ENCODE results near the gene OVAAL. TPM values are rescaled to one million over a fixed set of nuclear protein-coding genes. Genes with fewer than 3 reads are reported as not detected.

OVAAL gene
- total and polyA plus RNA-seq, 2 donors (not counting 1 experiment from before 2014, with no cell fraction given): not detected

GRCh38 chr1:180571060-180571831 is 12.5 kb downstream of the OVAAL start:
- Mint-ChIP-seq H3K27ac (no peak overlapping the region), H3K4me3 (no peak overlapping the region), H3K4me1 (no peaks in the 10 kb centered on the region), H3K27me3 (peaks cover 48% of the 10 kb centered on the region), H3K9me3 (ENCODE audit: insufficient read depth) (no peaks in the 10 kb centered on the region)
- CTCF ChIA-PET: no interaction called here
- 79% methylated on average over 2 of the region's 5 CpGs for WGBS (ENCODE audit: insufficient coverage)
- intact Hi-C loops (cut with micrococcal nuclease): no loop called here
- Histone ChIP-seq H3K79me2 (ENCODE audit: control insufficient read depth, insufficient read depth, low read length) (no peaks in the 10 kb centered on the region), H3K4me1 (ENCODE audit: control insufficient read depth in 2 of 2, insufficient read depth in 2 of 2, low read length in 2 of 2) (no peaks in the 10 kb centered on the region), H3K4me2 (replicated peaks; ENCODE audit: low read depth, low read length, poor library complexity, severe bottlenecking) (no peak overlapping the region), H3K36me3 (replicated peaks in 1 of 2; ENCODE audit: control extremely low read depth in 1 of 2, control insufficient read depth in 1 of 2, extremely low read depth in 1 of 2, insufficient read depth in 2 of 2, low read length in 1 of 2) (no peaks in the 10 kb centered on the region), H3K27me3 (replicated peaks in 1 of 4; ENCODE audit: control extremely low read depth in 1 of 4, control insufficient read depth in 3 of 4, insufficient read depth in 4 of 4, low read length in 3 of 4) (no peaks in the 10 kb centered on the region), H3K4me3 (ENCODE audit: control extremely low read depth in 1 of 5, extremely low read depth in 1 of 5, insufficient read depth in 1 of 5, low read depth in 2 of 5, low read length in 4 of 5) (no peak overlapping the region), H3K27ac (ENCODE audit: low read length in 2 of 2) (no peak overlapping the region), H3K9ac (ENCODE audit: low read length) (no peak overlapping the region), H2AFZ (ENCODE audit: insufficient read depth, low read depth, low read length, poor library complexity, severe bottlenecking) (no peak overlapping the region), H4K20me1 (ENCODE audit: control insufficient read depth, insufficient read depth, low read length, poor library complexity, severe bottlenecking) (no peaks in the 10 kb centered on the region), H3K9me3 (ENCODE audit: control extremely low read depth in 1 of 3, control insufficient read depth in 2 of 3, insufficient read depth in 1 of 3, low read length in 2 of 3) (no peaks in the 10 kb centered on the region)
- no peak for ATAC-seq (ENCODE audit: low read depth)
- no peak for DNase-seq
- TF ChIP-seq EZH2 (IDR thresholded peaks at IDR 0.05; ENCODE audit: borderline replicate concordance, insufficient read depth, low read depth, low read length, poor library complexity, severe bottlenecking): no peak
- no peak for TF ChIP-seq CTCF (IDR thresholded peaks at IDR 0.05)
- POLR2A ChIA-PET: no interaction called here

DNA sequence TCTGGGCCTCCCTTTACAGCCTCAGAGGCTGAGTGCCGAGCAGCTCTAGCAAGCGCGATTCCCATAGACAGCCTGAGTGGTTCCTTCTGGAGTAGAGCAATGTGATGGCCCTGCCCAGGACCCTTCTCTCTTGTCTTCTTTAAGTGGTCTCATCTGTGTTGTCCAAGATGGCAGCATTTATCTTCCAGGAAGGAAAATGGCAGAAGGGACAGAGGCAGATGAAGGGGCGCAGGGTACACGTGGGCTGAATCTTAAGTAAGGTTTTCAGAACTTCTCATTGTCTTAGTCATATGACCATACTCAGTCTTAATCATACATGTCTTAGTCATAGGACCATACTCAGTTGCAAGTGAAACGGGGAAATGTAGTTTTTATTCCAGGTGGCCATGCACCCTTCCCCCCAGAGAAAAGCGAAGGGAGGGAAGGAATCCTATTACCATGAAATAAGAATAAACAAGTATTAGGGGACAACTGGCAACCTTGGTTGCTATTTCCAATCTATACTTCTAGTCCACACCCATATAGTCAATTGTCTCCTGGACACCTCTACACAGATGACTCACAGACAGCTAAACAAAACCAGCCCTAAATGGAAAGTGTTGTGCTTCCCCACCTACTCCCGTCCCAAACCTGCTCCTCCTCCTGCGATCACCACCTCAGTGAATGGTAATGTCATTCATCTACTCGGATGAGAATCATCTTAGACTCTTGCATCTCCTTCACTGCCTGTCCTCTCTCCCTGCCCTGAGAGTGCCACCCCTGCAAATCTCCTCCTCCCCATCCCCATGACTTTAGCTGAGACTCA is 13.3 kb downstream of the OVAAL start:
- intact Hi-C loops (cut with micrococcal nuclease): no loop called here
- Mint-ChIP-seq H3K27me3 (peaks cover 49% of the 10 kb centered on the region), H3K9me3 (ENCODE audit: insufficient read depth) (no peaks in the 10 kb centered on the region), H3K4me3 (no peak overlapping the region), H3K4me1 (no peaks in the 10 kb centered on the region), H3K27ac (no peak overlapping the region)
- H3K27me3 ChIP-seq (replicated peaks in 1 of 4; ENCODE audit: control extremely low read depth in 1 of 4, control insufficient read depth in 3 of 4, insufficient read depth in 4 of 4, low read length in 3 of 4): no peaks in the 10 kb centered on the region
- CTCF ChIA-PET: no interaction called here
- H3K4me1 ChIP-seq (ENCODE audit: control insufficient read depth in 2 of 2, insufficient read depth in 2 of 2, low read length in 2 of 2): no peaks in the 10 kb centered on the region
- no peak overlapping the region for H2AFZ ChIP-seq (ENCODE audit: insufficient read depth, low read depth, low read length, poor library complexity, severe bottlenecking)
- H3K27ac ChIP-seq (ENCODE audit: low read length in 2 of 2): no peak overlapping the region
- H3K4me2 ChIP-seq (replicated peaks; ENCODE audit: low read depth, low read length, poor library complexity, severe bottlenecking): no peak overlapping the region
- no peak overlapping the region for H3K4me3 ChIP-seq (ENCODE audit: control extremely low read depth in 1 of 5, extremely low read depth in 1 of 5, insufficient read depth in 1 of 5, low read depth in 2 of 5, low read length in 4 of 5)
- H3K79me2 ChIP-seq (ENCODE audit: control insufficient read depth, insufficient read depth, low read length): no peaks in the 10 kb centered on the region
- H4K20me1 ChIP-seq (ENCODE audit: control insufficient read depth, insufficient read depth, low read length, poor library complexity, severe bottlenecking): no peaks in the 10 kb centered on the region
- ATAC-seq (ENCODE audit: low read depth) (no peak), DNase-seq (no peak)
- no peaks in the 10 kb centered on the region for H3K9me3 ChIP-seq (ENCODE audit: control extremely low read depth in 1 of 3, control insufficient read depth in 2 of 3, insufficient read depth in 1 of 3, low read length in 2 of 3)
- TF ChIP-seq CTCF (IDR thresholded peaks at IDR 0.05): no peak
- TF ChIP-seq EZH2 (IDR thresholded peaks at IDR 0.05; ENCODE audit: borderline replicate concordance, insufficient read depth, low read depth, low read length, poor library complexity, severe bottlenecking): no peak
- H3K36me3 ChIP-seq (replicated peaks in 1 of 2; ENCODE audit: control extremely low read depth in 1 of 2, control insufficient read depth in 1 of 2, extremely low read depth in 1 of 2, insufficient read depth in 2 of 2, low read length in 1 of 2): no peaks in the 10 kb centered on the region
- WGBS (ENCODE audit: insufficient coverage): 87% methylated on average over 7 of the region's 10 CpGs
- POLR2A ChIA-PET: no interaction called here
- H3K9ac ChIP-seq (ENCODE audit: low read length): no peak overlapping the region
